Measurements from ENCODE around the gene THUMPD3. TPM values are rescaled to one million over a fixed set of nuclear protein-coding genes. Genes with fewer than 3 reads are reported as not detected.

Gene THUMPD3
- total RNA-seq, 4 donors from 2014 or later = 19.8 to 37.6 (median 27.0) TPM

DNA sequence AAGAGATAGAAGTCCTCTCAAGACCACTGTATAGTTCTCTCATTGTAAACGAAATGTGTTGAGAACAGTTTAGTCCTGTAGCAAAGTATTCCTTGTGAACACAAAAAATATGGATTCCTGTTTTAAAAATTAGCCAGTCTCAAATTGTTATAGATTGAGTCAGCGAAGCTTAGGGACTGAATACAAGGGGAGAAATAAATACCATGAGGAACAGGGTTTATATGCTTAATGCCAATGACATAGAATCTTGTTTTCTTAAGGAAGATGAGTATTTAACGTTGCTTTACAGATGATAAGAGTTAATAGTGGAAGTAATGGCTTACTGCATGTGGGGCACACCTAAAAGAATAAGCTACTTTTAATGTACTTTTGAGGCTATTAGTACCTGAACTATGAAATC is 72.5 kb downstream of the THUMPD3 start:
- intact Hi-C loops (cut with DNase I; ENCODE audit: low total_unique reads) = no loop called here
- no peak overlapping the region for H3K4me3 ChIP-seq (ENCODE audit: low read depth, poor library complexity, severe bottlenecking)
- DNase-seq (ENCODE audit: low spot score in 2 of 2) = no peak
- no peak for TF ChIP-seq POLR2A (IDR thresholded peaks at IDR 0.05)
- TF ChIP-seq, protein P1, sequence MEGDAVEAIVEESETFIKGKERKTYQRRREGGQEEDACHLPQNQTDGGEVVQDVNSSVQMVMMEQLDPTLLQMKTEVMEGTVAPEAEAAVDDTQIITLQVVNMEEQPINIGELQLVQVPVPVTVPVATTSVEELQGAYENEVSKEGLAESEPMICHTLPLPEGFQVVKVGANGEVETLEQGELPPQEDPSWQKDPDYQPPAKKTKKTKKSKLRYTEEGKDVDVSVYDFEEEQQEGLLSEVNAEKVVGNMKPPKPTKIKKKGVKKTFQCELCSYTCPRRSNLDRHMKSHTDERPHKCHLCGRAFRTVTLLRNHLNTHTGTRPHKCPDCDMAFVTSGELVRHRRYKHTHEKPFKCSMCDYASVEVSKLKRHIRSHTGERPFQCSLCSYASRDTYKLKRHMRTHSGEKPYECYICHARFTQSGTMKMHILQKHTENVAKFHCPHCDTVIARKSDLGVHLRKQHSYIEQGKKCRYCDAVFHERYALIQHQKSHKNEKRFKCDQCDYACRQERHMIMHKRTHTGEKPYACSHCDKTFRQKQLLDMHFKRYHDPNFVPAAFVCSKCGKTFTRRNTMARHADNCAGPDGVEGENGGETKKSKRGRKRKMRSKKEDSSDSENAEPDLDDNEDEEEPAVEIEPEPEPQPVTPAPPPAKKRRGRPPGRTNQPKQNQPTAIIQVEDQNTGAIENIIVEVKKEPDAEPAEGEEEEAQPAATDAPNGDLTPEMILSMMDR (IDR thresholded peaks at IDR 0.05) = no peak
- WGBS, 2 donors = 89 to 94% methylated on average over 3 of the region's 3 CpGs

Other genes starting within 250 kb of the THUMPD3 start
- gene SRGAP3, start 113.4 kb upstream of the THUMPD3 start, total RNA-seq = 10 to 100 TPM; 13.7 to 27.7 (median 18.5) TPM
- gene SETD5, start 34.6 kb downstream of the THUMPD3 start, total RNA-seq = 10 to 100 TPM; 77.8 to 88.1 (median 80.3) TPM
- gene LHFPL4, start 190.8 kb downstream of the THUMPD3 start, total RNA-seq = under 1 TPM in 2 of 4 donors, not detected in 2; 0.05 to 0.16 TPM

Measured in lower leg skin (tissue), 4 donors.